ENCODE results near the gene CADPS2. TPM values are rescaled to one million over a fixed set of nuclear protein-coding genes. Genes with fewer than 3 reads are reported as not detected.

CADPS2 gene
- total RNA-seq, 1 donor from 2014 or later, result 8.8 TPM

DNA sequence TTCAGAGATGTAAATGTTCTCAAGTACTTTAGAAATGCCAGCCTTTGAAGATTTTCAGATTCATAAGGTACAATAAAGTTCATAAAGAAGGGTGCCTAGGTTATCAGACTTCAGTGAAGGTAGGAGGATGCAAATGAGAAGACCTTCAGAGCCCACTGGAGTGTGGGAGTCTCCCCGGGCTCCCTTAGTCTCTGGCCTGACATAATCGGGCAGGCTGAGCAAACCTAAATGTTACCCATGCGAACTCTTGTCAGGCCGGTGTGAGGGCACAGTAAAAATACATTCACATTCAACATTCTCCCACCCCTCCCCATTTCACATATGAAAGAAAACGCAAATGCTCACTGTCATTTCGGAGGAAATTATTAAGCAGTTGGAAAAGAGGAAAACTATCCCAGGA is 479.1 kb downstream of the CADPS2 start:
- H3K27me3 ChIP-seq (ENCODE audit: control insufficient read depth, insufficient read depth, low read length), result no peaks in the 10 kb centered on the region
- H3K36me3 ChIP-seq (ENCODE audit: control insufficient read depth, insufficient read depth, low read length), result no peaks in the 10 kb centered on the region
- H3K4me3 ChIP-seq (ENCODE audit: low read depth, low read length), result no peak overlapping the region
- TF ChIP-seq, protein P1, sequence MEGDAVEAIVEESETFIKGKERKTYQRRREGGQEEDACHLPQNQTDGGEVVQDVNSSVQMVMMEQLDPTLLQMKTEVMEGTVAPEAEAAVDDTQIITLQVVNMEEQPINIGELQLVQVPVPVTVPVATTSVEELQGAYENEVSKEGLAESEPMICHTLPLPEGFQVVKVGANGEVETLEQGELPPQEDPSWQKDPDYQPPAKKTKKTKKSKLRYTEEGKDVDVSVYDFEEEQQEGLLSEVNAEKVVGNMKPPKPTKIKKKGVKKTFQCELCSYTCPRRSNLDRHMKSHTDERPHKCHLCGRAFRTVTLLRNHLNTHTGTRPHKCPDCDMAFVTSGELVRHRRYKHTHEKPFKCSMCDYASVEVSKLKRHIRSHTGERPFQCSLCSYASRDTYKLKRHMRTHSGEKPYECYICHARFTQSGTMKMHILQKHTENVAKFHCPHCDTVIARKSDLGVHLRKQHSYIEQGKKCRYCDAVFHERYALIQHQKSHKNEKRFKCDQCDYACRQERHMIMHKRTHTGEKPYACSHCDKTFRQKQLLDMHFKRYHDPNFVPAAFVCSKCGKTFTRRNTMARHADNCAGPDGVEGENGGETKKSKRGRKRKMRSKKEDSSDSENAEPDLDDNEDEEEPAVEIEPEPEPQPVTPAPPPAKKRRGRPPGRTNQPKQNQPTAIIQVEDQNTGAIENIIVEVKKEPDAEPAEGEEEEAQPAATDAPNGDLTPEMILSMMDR (IDR thresholded peaks at IDR 0.05; ENCODE audit: insufficient read depth, low read length, poor library complexity, severe bottlenecking), result no peak
- DNase-seq (ENCODE audit: low read depth), result no peak

DNA sequence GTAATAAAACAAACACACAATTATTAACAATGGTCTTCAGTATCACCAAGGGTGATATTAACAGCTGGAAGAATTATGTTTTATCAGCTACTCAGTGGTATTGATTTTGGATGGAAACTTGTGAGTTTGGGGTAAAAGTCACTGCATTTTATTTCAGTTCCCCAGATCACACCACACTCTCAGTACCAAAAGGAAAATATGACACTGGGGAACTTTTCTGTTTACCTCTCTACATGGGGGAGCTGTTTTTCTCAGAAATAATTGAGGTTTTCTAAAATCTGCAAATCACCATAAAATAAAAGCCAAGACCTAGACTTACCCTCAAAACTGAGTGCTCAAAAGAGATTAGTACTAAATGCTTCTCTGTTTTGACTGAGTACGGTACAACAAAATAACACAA is 483.1 kb downstream of the CADPS2 start:
- Histone ChIP-seq H3K27me3 (ENCODE audit: control insufficient read depth, insufficient read depth, low read length) (no peaks in the 10 kb centered on the region), H3K36me3 (ENCODE audit: control insufficient read depth, insufficient read depth, low read length) (no peaks in the 10 kb centered on the region), H3K4me3 (ENCODE audit: low read depth, low read length) (no peak overlapping the region)
- TF ChIP-seq, protein P1 (IDR thresholded peaks at IDR 0.05; ENCODE audit: insufficient read depth, low read length, poor library complexity, severe bottlenecking), result no peak
- no peak for DNase-seq (ENCODE audit: low read depth)

DNA sequence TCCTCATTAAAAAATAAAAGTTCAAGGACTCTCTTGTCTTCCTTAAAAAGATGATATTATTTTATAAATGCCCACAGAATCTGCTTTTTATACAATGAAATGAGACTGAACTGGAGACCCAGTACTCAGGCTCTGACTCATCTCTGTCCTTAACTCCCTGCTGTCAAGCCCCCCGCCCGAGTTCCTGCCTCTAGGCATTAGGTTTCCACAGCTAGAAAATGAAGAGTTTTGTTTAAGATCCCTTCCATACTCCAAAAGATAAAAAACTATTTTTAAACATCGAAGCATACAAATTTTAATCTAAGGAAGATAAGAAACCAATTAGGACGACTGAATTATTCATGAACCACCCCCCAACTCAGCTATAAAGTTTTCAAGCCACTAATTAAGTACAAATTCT is 484.0 kb downstream of the CADPS2 start:
- TF ChIP-seq, protein P1 (IDR thresholded peaks at IDR 0.05; ENCODE audit: insufficient read depth, low read length, poor library complexity, severe bottlenecking), result no peak
- no peak for DNase-seq (ENCODE audit: low read depth)
- no peaks in the 10 kb centered on the region for H3K36me3 ChIP-seq (ENCODE audit: control insufficient read depth, insufficient read depth, low read length)
- H3K4me3 ChIP-seq (ENCODE audit: low read depth, low read length), result no peak overlapping the region
- no peaks in the 10 kb centered on the region for H3K27me3 ChIP-seq (ENCODE audit: control insufficient read depth, insufficient read depth, low read length)

DNA sequence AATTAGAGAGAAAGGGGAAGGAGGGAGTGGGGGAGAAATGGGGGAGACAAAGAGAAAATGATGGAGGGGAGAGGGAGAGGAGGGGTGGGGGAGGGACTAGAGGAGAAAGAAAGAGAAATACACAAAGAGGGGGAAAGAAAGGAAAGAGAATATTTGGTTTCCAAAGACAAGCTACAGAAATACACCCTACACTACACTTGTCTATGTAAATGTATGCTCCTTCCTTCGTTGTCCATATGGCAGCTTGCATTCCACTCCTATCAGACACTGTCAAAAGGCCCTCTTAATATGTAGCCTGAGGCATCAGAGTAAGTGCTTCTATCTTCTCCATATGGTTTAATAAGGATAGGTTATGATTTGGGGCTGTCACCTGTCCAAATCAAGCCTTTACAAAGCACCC is 488.9 kb downstream of the CADPS2 start:
- no peak for DNase-seq (ENCODE audit: low read depth)
- no peaks in the 10 kb centered on the region for H3K27me3 ChIP-seq (ENCODE audit: control insufficient read depth, insufficient read depth, low read length)
- H3K4me3 ChIP-seq (ENCODE audit: low read depth, low read length), result no peak overlapping the region
- TF ChIP-seq, protein P1 (IDR thresholded peaks at IDR 0.05; ENCODE audit: insufficient read depth, low read length, poor library complexity, severe bottlenecking), result no peak
- H3K36me3 ChIP-seq (ENCODE audit: control insufficient read depth, insufficient read depth, low read length), result no peaks in the 10 kb centered on the region

DNA sequence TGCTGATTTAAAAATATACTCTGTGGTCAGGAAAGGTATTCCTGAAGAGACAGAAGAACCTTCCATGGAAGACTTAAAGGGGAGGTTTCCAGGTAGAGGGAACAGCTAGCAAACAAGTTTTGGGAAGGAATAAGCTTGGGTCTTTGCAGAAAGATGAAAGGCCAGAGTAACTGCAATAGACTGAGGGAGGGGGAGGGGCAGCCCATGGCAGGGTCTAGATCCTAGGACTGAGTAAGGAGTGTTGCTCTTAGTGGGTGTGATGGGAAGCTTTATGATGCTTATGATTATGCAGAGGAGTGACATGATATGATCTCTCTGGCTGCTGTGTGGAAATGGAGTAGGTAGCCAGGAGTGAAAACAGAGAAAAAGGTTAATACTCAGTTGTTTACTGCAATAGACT is 491.7 kb downstream of the CADPS2 start:
- TF ChIP-seq, protein P1 (IDR thresholded peaks at IDR 0.05; ENCODE audit: insufficient read depth, low read length, poor library complexity, severe bottlenecking), result no peak
- Histone ChIP-seq H3K4me3 (ENCODE audit: low read depth, low read length) (no peak overlapping the region), H3K27me3 (ENCODE audit: control insufficient read depth, insufficient read depth, low read length) (no peaks in the 10 kb centered on the region), H3K36me3 (ENCODE audit: control insufficient read depth, insufficient read depth, low read length) (no peaks in the 10 kb centered on the region)
- DNase-seq (ENCODE audit: low read depth), result no peak

DNA sequence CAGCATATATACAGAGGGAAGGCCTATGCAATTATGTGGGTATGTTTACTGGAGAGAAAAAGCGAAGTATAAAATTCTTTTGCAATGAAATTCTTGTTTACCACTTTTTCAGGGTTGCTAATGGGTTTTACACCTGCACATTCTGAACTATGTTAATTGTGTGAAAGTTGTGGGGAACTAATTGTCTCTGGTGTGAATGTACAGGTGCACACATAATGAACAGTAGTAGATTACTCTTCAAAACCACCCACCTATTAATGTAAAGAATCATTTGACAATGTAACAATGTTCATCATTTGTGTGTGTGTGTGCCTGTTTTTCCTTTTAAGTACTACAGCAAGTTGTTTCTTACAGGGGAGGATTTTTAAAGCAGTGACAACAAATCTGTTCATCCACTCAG is 501.7 kb downstream of the CADPS2 start:
- no peaks in the 10 kb centered on the region for H3K36me3 ChIP-seq (ENCODE audit: control insufficient read depth, insufficient read depth, low read length)
- DNase-seq (ENCODE audit: low read depth), result no peak
- H3K27me3 ChIP-seq (ENCODE audit: control insufficient read depth, insufficient read depth, low read length), result no peaks in the 10 kb centered on the region
- TF ChIP-seq, protein P1 (IDR thresholded peaks at IDR 0.05; ENCODE audit: insufficient read depth, low read length, poor library complexity, severe bottlenecking), result no peak
- no peak overlapping the region for H3K4me3 ChIP-seq (ENCODE audit: low read depth, low read length)
